CD4-positive, alpha-beta T cell treated with Interleukin-10 for 1 hour (primary cell): ENCODE measurements around the gene ADRM1.

Experiments
- DNase-seq: peaks from one replicate; pipeline ENCODE4 v3.0.0-alpha.2; 2020

The ADRM1 gene

DNA sequence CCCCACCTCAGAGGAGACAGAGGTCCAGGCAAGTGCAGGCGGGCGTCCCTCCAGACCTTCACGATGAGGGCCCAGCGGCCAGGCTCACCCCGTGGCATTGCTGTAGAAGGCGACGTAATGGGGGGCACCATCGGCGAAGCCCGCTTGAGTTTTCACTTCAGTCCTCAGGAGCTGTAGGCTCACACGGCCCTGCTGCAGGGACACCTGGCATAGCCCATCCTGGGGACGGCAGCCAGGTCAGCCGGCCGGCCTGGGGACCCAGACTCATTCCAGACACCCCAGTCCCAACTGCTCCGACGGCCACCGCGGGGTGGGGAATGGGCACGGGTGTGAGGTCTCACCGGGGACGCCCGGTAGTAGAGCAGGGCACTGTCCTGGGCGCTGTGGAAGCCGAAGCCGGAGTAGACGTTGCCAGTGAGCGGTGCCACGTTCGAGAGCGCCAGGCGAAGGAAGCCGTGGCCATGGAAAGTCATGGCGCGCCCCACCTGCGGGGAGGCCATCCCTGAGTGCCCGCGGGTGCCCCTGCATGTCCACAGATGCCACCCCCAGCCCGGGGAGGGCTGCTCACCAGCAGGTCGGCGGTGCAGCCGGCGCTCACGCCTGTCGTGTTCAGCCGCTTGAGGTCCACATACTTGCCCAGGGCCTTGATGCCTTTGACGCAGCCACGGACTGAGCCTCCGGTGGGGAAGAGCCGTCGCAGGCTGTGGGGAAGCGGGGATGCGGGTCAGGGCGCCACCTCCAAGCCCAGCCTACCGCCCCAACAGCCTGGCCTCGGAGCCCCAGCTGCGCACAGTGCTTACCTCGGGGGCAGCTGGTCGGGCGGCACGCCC lies 9.2 kb downstream of the ADRM1 start:
- DNase-seq = no peak

DNA sequence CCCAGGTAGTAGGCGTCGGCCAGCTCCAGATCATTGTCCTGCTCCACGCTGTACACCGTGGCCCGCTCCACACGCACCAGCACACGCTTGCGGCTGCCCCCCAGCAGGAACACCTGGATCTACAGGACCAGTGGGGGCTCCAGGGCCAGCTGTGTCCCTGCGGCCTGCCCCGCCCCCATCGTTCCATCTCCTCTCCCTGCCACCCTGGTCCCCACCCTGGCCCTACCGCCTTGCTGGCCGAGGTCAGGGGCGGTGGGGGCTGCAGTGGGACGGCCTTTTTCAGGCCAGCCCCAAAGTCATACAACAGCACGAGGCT lies 9.8 kb downstream of the ADRM1 start:
- DNase-seq = no peak

DNA sequence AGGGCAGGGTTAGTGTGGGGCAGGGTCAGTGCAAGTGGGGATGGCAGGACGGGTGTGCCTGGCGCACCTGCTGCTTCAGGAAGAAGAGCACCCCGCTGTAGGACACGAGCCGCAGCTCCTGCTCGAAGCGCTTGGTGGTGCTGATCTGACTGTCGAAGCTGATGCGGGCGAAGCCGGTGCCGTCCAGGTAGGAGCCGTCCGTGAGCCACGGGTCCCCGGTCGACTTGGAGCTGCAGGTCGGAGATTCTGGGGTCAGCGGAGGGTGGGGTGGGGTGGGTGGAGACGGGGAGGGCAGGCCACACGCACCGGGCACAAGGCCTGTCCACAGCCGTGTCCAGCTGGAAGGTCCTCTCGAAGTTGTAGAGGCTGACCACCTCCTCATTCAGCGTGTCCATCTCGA lies 10.2 kb downstream of the ADRM1 start:
- no peak for DNase-seq

DNA sequence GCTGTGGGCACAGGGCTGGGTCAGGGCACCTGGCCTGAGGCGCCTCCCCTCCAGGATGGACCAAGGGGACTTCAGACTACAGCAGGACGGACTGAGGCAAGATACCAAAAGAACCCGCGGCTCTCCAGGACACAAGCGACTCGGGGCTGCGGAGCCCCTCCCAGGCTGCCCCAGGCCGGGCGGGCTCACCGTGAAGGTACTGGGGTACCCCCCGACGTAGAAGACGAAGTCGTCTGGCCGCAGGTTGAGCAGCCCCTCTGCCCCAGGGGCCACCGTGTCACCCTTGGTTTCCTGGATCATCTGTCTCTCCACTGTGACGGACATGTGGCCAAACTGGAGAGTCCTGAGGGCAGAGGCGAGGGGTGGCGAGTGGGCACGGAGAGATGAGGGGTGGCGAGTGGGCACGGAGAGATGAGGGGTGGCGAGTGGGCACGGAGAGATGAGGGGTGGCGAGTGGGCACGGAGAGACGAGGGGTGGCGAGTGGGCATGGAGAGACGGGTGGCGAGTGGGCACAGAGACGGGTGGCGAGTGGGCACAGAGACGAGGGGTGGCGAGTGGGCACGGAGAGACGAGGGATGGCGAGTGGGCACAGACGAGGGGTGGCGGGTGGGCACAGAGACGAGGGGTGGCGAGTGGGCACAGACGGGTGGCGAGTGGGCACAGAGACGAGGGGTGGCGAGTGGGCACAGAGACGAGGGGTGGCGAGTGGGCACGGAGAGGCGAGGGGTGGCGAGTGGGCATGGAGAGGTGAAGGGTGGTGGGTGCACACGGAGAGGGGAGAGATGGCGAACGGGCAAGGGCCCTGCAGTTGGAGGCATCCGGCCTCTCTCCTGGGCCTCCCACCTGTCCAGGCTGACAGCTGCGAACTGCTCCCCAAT lies 10.9 kb downstream of the ADRM1 start:
- no peak for DNase-seq

DNA sequence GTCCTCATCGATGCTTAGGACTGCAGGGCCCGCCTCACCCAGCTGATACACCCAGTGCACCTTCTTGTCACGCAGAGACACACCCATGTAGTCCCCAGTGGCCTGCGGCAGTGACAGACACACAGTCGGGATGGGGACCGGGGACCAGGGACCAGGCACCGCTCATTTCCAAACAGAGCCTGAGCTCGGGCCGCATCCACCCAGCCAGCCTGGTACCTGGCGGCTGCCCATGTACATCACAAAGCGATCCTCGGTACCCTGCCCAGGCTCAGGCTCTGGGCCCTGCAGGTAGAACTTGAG lies 11.5 kb downstream of the ADRM1 start:
- no peak for DNase-seq

DNA sequence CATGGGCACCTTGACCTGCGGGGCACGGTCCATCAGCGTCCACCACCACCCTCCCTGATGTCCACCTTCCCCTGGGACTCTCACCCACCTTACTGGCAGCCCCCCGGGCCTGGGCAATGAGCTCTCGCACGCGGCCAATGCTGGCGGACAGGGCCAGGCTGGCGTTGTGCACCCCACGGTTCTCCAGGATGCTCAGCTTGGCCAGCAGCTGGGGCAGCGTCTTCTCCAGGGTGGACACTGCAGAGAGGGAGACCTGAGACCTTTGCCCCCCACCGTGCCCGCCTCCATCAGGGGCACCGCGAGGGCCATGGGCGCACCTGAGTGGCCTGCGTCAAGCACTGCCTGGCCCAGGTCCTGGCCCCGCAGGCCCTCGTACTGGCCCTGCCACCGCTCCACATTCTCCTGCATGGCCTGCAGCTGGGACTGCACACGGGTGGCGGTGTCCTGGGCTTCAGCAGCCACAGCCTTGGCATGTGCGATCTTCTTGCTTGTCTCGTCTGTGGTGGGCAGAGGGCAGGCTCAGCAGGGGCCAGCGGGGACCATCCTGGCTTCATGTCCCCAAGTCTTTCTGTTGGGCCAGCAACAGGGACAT lies 12.0 kb downstream of the ADRM1 start:
- DNase-seq = no peak

DNA sequence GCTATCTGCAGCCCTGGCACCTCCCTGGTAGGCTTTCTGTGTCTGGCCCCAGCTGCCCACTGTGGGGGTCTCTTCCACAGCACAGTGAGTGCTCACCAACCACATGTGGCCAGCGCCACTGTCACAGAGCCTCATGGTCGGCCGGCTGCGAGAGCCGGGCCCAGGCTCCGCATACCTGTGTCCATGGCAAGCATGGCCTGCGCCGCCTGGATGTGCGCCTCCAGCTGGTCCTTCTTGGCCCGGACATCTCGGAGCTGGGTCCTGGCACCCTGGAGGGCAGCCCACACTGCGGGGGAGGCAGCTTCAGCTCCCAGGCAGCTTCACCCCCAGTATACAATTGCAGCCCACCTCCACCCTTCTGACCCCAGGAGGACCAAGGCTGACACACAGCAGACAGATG lies 13.0 kb downstream of the ADRM1 start:
- no peak for DNase-seq

DNA sequence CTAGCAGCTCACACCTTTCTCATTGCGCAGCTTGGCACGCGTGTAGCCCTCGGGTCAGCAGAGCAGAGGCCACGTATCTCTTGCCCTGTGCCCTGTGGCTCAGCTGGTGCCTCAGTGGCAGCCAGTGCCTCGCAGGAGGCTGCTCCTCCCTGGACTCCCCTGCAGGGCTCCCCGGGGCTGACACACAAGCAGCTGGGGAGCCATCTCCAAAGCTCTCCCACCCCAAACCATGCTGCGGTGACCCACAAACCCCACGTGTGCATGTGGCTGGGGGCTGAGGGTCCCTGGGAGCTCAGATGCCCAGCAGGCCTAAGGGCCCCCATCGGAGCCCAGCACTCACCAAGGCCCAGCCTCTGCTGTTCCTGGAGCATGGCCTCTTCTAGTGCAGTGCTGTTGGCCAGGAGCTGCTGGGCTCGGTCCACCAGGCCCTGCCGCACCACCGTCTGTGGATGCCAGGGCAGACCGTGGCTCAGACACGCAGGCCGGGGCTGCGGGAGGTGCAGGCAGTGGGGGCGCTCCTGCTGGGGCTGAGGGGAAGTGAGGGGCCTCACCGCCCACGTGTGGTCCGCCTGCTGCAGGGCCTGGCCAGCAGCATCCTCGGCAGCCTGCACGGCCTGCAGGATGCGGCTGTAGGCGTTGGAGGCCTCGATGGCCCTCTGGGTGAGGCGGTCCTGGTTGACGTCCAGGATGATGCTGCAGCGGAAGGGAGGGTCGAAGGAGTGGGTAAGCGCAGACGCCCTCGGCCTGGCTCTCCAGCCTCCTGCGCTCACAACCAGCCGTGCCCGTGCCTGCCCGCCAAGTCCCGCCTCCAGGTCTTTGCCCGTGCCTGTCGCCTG lies 13.8 kb downstream of the ADRM1 start:
- no peak for DNase-seq

DNA sequence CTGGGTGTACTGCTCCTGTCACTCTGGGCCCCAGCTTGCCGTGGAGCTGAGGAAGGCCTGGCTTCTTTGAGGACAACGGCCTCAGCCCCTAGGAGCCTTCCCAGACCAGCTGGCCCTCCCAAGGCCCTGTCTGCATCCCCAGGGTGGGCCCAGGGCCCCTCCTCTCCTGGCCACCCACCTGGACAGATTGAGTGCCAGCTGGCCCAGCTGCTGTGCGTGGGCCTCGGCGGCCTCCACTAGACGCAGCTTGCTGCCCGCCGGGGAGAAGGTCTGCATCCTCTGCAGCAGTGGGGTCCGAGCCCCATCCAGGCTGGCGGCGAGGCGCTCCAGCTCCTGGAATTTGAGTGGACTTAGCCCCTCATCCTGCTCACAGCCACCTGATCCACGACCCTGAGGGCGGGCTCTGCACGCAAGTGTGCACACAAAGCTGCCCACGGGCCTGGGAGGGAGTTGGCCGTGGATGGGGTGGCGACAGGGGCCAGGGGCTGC lies 14.4 kb downstream of the ADRM1 start:
- no peak for DNase-seq

DNA sequence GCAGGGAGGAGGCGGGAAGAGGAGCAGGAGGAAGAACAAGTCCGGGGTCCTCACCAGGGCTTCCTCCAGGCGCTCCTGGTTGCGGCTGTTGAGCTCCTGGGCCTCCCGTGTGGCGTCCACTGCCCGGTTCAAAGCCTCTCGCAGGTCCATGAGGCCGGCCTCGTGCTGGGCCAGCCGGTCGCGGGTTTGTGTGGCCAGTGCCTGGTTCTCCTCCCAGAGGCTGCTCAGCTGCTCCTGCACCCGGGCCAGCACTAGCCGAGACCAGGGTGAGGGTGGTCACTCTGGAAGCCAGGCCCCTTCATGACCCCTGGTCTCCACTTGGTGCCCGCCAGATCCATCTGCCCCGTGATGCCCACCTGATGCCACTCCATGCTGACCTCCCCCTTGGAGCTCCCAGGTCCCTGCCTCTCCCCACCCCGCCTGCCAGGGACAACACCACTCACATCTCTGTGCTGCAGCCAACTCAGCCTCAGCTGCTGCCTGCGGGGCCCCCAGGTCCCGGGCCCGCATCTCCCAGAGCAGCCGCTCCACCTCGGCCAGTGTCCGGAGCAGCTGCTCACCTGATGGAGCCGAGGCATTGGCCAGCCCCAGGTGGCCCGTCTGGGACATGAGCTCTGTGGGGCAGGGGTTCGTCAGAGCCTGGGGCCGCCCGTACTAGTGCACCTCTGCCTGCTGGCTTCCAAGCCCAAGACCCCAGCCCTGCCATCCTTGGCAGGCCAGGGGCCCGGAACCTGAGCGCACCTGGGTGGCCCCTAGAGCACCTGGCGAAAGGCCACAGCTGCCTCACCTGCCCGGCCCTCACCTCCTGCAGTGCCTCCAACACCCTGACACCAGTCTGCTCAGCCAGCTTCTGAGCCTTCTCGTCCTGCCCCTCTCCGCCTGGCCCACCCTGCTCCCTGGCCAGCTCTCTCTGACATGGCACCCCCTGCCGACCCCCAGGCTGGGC lies 15.9 kb downstream of the ADRM1 start:
- no peak for DNase-seq

DNA sequence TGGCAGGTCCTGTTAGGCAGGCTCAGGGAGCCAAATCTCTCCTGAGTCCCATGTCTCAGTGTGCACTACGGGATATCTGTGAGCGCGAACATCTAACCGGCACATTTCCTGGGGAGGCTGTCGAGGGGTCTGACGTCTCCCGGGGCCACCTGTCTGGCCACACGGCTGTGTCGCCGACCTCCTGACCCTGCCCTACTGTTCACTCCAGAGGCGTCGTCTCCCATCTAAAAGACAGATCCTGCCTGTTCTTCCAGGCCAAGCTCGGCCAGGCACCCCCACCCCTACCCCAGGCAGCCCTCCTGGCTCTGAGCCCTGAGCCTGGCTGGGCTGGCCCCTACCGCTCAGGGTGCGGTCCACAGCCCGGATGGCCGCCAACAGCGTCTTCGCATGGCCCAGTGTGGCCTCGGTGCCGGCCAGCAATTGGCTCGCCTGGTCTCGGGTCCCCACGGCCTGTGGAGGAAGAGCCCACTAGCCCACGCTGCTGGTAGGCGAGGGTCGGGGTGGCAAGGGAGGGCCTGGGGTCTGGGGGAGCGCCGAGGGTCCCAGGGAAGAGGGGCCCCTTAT lies 16.6 kb downstream of the ADRM1 start:
- DNase-seq = no peak

DNA sequence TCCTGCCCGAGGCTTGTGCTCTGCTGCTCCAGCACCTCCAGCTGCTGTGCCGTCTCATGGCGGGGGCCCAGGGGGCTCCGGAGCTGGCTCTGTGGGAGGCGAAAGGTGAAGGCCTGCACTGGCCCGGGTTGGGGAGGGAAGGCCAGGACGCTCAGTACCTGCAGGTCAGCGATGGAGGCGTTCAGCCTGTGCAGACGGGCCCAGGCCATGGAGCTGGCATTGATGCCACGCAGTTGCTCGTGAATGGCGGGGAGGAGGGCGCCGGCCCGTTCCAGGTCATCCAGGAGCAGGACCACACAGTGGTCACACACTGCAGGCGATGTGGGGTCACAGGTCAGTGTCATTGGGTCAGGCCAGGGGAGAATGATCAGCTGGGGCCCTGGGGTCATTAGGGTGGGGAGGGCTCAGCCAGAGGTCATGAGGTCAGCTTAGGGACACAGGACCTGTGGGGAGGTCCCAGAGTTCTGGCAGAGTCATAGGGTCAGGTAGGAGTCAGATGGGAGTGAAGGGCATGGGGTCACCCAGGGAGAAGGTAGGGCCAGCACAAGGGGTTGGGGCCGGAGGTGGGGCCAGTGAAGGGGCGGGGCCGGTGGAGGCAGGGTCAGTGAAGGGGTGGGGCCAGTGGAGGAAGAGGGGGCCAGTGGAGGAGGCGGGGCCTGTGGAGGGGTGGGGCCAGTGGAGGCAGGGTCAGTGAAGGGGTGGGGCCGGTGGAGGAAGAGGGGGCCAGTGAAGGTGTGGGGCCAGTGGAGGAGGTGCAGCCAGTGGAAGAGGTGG lies 18.0 kb downstream of the ADRM1 start:
- DNase-seq = no peak

DNA sequence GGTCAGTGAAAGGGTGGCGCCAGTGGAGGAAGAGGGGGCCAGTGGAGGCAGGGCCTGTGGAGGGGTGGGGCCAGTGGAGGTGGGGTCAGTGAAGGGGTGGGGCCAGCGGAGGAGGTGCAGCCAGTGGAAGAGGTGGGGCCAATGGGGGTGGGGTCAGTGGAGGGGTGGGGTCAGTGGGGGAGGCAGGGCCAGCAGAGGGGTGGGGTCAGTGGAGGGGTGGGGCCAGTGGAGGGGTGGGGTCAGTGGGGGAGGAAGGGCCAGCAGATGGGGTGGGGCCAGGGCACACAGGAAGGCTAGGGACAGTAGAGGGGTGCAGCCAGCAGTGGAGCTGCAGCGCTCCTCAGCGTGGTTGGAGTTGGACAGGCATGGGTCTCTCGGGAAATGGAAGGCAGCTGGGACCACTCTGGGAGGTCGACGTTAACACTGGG lies 18.7 kb downstream of the ADRM1 start:
- no peak for DNase-seq

DNA sequence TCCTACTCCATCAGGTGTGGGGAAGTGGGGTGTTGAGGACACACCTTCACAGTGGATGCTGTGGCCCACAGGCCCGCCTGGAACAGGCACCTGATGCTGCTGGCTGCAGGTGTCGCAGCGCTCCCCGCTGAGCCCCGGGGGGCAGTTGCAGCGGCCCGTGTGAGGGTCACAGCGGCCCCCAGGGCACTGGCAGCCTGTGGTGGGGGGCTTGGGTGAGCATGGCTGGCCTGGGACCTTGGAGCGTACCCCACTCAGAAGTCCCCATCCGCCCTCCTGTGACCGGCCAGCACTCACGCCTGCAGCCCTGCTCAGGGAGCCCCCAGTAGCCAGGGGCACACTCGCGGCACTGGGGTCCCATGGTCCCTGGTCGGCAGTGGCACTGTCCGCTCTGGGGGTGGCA lies 19.2 kb downstream of the ADRM1 start:
- DNase-seq = no peak

DNA sequence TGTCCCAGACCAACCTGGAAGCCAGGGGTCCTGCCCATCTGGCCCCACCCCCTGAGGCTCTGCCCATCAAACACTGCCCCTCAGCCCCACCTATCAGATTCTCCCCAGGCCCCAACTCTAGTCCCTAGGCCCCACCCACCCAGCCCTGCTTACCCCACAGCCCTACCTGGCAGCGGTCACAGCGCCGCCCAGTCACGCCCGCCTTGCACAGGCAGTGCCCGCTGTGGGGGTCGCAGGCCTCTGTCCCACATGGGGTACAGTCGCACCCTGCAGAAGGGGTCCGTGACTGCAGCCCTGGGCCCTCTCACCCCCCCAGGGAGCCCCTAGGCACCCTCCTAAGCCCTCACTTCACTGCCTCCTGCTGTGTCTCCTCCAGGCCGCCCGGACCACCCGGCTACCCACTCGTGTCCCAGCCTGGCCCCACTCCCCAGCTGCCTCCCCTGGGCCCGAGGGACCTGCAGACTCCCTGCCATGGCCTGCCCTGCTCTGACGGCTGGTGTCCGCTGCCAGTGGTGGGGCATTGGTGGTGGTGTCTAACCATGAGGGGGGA lies 19.8 kb downstream of the ADRM1 start:
- no peak for DNase-seq

DNA sequence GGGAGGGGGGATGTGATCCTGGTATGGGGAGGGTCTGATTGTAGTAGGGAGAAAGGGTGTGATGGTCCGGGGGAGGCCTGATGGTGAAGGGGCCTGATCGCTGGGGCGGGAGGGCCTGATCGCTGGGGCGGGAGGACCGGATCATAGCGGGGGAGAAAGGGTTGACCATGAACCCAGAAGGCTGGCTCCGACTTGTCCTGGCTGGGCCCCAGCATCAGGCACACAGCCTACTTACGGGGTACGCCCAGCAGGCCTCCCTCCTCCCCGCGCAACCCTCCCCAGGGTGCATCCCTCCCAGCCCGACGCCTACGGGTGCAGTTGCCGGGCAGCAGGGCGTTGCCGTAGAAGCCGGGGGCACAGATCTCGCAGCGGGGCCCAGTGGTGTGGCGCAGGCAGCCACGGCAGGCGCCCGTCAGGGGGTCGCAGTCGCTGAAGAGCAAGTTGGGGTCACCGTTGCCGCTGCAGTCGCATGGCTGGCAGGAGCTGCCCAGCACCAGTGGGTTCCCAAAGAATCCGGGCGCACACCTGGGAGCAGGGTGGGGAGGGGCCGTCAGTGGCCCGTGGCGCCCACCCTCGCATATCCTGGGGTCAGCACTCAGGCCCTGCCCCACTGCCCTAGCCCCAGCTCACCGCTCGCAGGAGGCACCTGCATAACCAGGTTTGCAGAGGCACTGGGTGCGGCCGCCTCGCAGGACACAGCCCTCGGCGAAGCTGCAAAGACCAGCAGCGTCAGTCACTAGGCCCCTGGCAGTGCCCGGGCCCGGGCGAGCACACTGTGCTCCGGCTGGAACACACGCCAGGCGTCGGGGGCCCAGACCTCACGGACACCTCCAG lies 20.6 kb downstream of the ADRM1 start:
- no peak for DNase-seq

DNA sequence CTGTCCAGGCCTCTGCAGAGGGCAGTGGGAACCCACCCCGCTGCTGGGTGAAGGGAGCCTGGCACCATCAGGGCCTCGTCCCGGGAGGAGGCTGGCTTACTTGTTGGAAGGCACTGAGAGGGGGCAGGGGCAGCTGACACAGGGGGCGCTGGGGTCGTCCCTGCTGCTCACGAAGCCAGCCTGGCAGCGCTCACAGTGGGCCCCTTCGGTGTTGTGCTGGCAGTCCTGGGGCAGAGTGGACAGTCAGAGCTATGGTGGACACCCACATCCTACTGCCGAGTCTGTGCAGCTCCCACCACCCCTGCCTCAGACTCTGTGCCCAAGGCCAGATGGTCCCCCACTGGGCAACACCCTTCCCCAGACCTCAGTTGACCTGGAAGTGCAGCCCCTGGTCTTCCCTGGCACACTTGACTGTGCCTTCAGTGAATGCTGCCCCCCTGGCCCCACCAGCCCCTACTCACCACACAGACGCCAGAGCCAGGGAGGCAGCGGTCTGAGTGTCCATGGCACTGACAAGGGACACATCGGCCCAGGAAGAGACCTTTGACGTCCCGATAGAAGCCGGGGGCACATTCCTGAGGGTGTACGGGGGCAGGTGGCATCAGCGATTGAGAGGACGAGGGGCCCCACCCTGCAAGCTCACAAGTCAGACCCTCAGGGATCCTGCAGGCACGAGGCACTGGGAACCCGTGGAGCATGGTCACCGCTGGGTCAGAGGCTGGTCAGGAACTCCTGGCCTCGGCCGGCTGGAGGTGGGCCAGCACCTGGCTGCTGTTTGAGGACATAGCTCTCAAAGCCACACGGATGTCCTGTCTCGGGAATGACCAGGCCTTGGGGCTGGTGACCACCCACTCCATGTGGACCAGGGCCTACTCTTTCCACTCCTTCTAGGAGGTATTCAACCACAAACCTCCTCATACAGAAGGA lies 21.4 kb downstream of the ADRM1 start:
- DNase-seq = no peak
